Measurements from ENCODE around the gene SYCP3.
"Not testable (repeated sequence)": the region's sequence is repeated elsewhere in the genome, so short reads cannot be mapped to it uniquely, and the experiment has no call there.

Gene SYCP3

GRCh38 chr12:101759396-101760047 is 20.3 kb upstream of the SYCP3 start:
- no peak for DNase-seq

DNA sequence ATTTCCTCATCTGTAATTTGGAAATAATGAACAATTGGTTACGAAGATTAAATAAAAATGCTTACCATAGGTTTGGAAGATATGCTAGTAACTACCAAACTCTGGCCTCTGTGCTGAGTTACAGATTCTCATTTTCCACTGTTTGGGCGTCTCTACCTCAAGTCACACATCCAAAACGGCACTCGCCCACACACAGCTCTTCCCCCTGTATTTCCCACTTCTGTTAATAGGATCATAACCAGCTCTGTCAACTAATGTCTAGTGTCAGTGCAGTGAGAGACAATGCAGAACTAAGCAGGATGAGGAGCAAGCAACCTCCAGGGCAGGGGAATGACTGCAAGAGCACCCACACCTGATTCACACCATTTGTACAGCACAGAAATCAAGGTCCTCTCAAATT is 10.9 kb upstream of the SYCP3 start:
- DNase-seq, result no peak

DNA sequence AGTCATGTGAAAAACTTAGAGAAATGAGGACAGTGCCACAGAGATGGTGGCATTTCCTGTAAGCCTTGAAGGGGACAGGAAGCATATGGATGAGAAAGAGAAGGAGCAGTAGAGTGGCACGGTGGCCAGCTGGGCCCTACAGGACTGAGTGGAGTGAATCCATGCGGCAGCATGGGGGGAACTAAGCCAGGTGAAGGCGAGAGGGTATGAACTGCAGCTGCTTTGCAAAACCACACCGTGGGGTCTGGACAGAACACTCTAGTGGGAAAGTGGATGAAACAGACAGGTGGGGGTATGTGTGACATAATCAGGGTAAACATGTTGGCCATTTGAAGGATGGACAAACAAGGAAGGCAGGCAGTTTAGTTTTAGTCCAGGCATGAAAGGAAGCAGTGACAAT is 10.4 kb upstream of the SYCP3 start:
- no peak for DNase-seq

DNA sequence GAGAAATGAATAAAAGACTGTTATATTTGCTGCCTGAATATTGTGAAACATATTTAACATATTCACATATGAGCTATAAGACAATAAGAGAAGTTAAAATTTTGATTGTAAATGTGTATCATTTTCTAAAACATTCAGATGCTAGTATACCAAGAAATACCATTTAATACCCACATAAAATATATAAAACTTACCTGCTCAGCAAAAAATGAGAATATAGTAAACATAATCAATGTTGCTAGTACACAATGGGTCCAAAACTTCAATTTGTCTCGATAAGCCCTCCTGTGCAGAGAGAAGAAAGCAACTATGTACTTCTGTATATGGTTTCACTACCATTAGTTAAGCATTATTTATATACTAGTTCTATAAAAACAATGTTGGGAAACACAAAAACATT is 9.6 kb upstream of the SYCP3 start:
- no peak for DNase-seq

DNA sequence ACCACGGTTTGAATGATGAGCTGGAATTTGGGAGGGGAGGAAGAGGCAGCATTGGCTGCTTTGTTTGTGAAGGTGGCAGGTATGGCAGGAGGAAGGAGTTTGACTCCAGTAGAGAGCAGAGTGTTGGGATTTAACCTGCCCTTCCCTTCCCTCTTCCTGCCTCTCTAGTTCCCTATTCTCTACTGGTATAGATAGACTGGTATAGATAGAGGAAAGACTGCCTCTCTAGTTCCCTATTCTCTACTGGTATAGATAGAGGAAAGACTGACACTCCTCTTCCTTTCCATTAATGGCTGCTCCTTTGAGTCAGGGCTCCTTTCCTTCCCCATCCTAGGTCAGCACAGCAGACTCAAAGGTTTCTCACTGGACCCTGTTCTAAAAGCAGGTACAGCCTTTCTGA is 8.4 kb upstream of the SYCP3 start:
- no peak for DNase-seq

DNA sequence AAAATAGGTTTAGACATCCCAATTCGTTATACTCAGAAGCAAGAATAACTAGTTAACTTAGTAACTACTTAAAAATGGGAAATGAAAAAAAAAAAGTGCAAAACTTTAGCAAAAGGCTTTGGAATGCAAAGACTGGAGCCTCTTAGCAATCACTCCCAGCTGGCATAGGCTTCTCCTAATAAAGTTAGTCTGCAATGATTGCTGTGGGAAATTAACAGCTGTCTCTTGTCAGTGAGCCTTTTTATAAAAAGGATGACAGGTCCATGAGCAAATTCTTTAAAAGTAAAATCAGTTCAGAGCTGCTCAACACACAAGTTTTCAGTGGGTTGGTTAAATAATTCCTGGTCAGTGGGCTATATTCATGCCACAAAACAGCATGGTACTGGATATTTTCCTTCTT is 7.4 kb upstream of the SYCP3 start:
- DNase-seq, result no peak

DNA sequence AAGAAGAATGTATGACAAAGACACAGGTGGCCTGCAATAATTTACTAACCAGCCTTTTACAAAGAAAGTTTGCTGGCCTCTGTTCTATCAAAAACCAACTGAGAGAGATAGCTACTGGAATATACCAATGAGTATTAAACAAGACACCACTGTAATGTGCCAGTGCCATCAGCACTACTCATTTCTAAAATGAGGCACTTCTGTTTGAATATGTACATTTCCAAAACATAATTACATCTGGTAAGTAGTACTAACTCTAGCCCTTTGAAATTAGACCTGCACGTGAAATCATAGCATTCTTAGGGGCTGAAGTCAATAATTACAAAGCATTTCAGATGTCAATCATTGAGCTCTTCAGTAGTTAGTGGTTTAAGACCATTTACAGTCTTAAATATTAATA is 6.9 kb upstream of the SYCP3 start:
- DNase-seq, result no peak

DNA sequence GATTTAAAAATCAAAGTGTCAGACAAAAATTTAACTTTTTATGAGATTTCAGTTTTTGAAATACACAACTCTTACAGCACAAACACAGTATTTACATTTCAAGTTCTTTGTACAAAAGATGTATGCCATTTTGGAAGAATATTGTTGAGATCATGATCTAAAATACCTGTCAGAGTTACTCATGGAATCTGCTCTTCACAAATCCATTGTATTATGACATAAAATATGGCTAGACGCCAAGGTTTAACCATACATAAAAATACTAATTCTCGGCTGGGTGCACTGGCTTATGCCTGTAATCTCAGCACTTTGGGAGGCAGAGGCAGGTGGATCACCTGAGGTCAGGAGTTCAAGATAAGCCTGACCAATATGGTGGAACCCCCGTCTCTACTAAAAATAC is 6.2 kb upstream of the SYCP3 start:
- DNase-seq, result no peak

- no peak for DNase-seq
Measured at GRCh38 chr12:101743724-101744472, 4.6 kb upstream of the SYCP3 start.

- DNase-seq, result no peak
Measured at GRCh38 chr12:101743242-101743641, 4.0 kb upstream of the SYCP3 start.

GRCh38 chr12:101740980-101741379 is 1.7 kb upstream of the SYCP3 start:
- no peak for DNase-seq

DNA sequence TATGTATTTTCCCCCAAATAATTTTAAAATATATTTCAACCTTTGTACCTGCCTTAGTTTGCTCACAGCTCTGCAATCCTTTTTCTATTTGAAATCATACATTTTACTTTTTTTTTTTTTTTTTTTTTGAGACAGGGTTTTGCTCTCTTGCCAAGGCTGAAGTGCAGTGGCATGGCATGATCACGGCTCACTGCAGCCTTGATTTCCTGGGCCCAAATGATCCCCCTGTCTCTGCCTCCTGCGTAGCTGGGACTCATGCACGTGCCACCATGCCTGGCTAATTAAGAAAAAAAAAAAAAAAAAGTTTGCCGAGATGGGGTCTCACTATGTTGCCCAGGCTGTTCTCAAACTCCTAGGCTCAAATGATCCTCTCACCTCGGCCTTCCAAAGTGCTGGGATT is 1.3 kb upstream of the SYCP3 start:
- DNase-seq, result no peak

- no peak for DNase-seq
Measured at GRCh38 chr12:101737476-101737875, 1.8 kb downstream of the SYCP3 start.

GRCh38 chr12:101734482-101734881 is 4.8 kb downstream of the SYCP3 start:
- DNase-seq, result not testable (repeated sequence)

- no peak for DNase-seq
Measured at GRCh38 chr12:101733166-101733565, 6.1 kb downstream of the SYCP3 start.

DNA sequence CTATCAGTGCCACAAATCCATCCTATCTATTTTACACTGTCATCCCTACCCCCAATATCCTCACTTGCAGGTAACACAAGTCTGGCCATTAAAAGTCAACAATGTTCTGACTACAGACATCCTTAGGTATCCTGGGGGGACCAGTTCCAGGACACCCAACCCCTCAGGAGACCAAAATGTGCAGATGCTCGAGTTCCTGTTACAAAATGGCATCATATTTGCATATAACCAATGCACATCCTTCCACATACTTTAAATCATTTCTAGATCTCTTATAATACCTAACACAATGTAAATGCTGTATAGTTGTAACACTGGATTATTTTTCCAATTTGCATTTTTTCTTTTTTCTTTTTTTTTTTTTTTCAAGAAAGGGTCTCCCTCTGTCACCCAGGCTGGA is 6.9 kb downstream of the SYCP3 start:
- DNase-seq, result no peak

DNA sequence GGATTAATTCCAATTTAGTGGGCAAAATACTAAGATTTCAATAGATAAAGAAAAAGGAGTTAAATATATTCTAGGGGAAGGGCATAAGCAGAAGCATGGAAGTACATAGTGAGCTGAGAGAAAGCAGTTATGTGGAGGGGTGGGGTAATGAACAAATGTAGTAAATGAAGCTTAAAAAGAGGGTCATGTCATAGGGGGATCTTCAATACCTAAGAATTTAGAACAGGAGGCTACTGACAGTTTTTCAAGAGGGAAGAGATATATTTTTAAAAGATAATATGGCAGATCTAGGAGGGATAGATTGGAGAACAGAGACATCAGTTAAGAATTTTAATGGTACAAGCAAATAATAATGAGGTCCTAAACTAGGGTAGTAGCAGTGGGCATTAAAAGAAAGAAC is 9.4 kb downstream of the SYCP3 start:
- DNase-seq, result no peak

DNA sequence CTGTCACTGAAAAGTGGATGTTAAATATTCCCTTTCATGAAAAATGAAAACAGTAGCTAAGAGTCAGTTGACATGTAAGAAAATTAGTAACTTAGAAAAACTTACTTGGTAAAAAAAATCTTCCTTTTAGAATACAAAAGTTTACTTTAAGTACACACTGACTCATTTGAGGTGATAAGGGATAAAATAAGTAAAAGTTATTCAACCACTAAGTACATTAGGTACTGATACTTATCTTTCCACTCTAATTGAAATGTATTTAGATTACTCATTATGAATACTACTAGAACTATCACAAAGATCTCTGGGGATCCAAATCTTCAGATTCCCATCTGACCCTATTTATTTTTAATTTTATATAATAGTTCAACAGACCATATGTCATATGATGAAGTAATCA is 12.2 kb downstream of the SYCP3 start:
- no peak for DNase-seq

GRCh38 chr12:101722392-101722791 is 16.9 kb downstream of the SYCP3 start:
- no peak for DNase-seq

GRCh38 chr12:101720118-101720517 is 19.1 kb downstream of the SYCP3 start:
- DNase-seq, result no peak

DNA sequence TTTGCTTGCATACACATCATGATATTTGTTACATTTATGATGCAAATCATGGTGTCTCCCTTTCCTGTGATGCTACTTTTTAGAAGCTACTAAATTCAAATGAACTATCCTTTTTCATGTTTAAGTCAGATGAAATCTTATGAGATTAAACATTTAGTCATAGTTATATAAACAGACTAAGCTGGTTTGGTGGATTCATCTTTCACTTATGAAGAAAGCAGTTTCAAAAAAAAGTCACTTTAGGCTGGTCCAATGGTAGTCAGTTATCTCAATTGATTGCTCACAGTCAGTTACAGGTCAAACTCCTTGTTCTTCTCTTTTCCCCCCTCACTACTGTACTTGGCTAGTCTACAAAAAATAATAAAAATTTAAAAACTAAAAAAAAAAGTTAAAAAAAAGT is 19.7 kb downstream of the SYCP3 start:
- DNase-seq, result no peak

DNA sequence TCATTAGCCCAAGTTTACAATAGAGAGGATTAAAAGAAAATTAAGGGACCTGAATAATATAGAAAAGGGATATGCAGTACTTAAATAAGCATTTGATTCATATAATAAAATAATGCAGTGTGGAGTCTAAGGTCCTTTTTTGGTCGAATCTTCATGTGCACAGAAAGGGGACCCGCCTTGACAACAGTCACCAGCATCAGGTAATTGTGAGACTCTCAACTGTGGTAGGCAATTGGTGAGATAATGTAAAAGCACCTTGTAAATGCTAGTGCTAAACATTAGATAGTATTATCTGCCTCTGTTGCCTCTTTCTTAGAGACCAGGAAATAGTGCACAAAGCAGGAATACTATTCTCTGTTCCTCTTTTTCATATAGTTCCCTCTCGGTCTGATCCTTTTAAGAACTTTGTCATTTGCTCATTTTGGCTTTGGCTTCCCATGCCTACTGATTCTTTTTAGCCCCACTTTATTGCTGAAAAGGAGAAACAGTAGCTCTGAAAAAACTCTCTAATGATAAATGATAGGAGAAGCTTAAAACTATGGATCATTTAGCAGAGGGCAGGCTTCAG is 24.3 kb downstream of the SYCP3 start:
- DNase-seq, result no peak

DNA sequence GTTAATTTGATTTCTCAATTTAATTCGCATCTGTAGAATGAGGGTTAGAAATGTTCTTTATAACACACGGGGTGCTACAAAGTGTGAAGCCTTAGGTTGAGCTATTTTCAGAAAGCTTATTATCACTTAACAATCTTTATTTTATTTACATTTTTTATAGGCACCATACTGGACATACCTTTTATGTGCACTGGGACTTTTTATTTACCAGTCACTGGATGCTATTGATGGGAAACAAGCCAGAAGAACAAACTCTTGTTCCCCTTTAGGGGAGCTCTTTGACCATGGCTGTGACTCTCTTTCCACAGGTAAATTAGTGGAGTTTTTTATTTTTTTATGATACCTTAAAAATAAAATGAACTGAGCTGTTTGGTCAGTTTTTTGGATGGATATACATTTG is 25.3 kb downstream of the SYCP3 start:
- DNase-seq, result no peak

DNA sequence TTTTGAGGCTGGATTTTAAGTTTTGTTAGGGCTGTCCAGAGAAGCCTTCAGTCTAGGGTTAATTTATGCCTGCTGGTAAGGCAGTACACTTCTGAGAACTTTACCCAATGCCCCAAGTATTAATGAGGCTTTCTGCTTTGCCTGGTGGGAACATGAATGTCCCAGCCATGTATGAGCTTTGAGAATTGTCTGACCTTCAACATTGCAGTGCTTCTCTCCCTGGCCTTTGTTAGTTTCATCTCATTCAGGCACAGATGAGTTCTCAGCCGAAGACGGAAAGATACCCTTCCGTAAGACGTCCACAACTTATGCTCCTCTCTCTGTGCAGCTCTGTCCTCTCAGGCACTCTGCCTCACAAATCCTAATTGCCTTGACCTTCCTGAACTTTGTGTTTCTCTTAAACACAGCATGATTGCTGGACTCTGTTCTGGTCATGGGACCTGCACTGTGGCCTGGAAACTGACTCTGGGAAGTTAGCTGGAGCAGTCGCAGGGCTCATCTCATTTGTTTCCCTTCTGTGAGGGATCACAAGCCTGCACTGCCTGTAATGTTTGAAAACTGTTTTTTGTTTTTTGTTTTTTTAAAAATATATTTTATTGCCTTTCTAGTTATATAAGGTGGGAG is 26.1 kb downstream of the SYCP3 start:
- no peak for DNase-seq

Data from activated gamma-delta T cell (primary cell).